Skeletal muscle tissue (tissue), 4 donors: Measurements from ENCODE around the gene HADHB. TPM values are rescaled to one million over a fixed set of nuclear protein-coding genes. Genes with fewer than 3 reads are reported as not detected.

ENCODE experiments used
- H3K27ac ChIP-seq: one replicate; pipeline ENCODE4 v1.7.0; 2013; ENCODE audit warnings: mild to moderate bottlenecking, low read depth, low read length, inconsistent platforms
- H3K27me3 ChIP-seq, 3 donors: one replicate each; pipeline ENCODE4 v1.7.0; 2013; ENCODE audit warnings: low read length in 3 of 3; ENCODE audit not compliant: control insufficient read depth in 3 of 3, insufficient read depth in 3 of 3
- H3K36me3 ChIP-seq, 3 donors: one replicate each; pipeline ENCODE4 v1.7.0; 2013; ENCODE audit warnings: low read length in 3 of 3; ENCODE audit not compliant: control insufficient read depth in 3 of 3, insufficient read depth in 3 of 3
- H3K4me1 ChIP-seq, 3 donors: one replicate each; pipeline ENCODE4 v1.7.0; 2013; ENCODE audit warnings: low read length in 3 of 3, mild to moderate bottlenecking in 3 of 3; ENCODE audit not compliant: control insufficient read depth in 3 of 3, insufficient read depth in 3 of 3
- H3K4me3 ChIP-seq, 3 donors: one replicate each; pipeline ENCODE4 v1.7.0; 2013; ENCODE audit warnings: low read length in 3 of 3
- H3K9ac ChIP-seq, 3 donors: one replicate each; pipeline ENCODE4 v1.7.0; 2013; ENCODE audit warnings: low read length in 3 of 3, mild to moderate bottlenecking in 3 of 3, moderate library complexity in 2 of 3, low read depth in 1 of 3
- H3K9me3 ChIP-seq, 3 donors: one replicate each; pipeline ENCODE4 v1.7.0; 2013; ENCODE audit warnings: low read length in 3 of 3; ENCODE audit not compliant: control insufficient read depth in 3 of 3
- total RNA-seq: library from RNA; depleted of rRNA; stranded (reverse); fragments of >200 nt; gene quantifications from one replicate; pipeline ENCODE4 v1.2.3, GENCODE V29; 2014
- donor health status: Osteomylitis.

The HADHB gene
- 118 TPM for total RNA-seq

- Histone ChIP-seq H3K36me3 (peaks cover 0 to 3% (median 0%) of the 10 kb centered on the region in 3 donors), H3K9ac (peak within 1 kb of the TSS; percentile 94 to 96 (median 96)), H3K27ac (peak within 1 kb of the TSS; percentile 98), H3K4me3 (peak within 1 kb of the TSS; percentile 97 to 98 (median 98)), H3K27me3 (no peaks in the 10 kb centered on the region), H3K9me3 (no peaks in the 10 kb centered on the region), H3K4me1 (peaks cover 27 to 50% (median 42%) of the 10 kb centered on the region in 3 donors)
Observed at GRCh38 chr2:26244309-26245230, at the start of gene HADHB, which contains the start of gene HADHA. Gene HADHB (plus strand): TSS chr2:26244939. CDS start chr2:26254255, 9,316 bp downstream. Gene HADHA (minus strand): TSS chr2:26244632. CDS start chr2:26244596, 36 bp downstream.

- H3K27ac ChIP-seq, result no peak overlapping the region
- H3K27me3 ChIP-seq, result no peaks in the 10 kb centered on the region
- no peak overlapping the region for H3K4me3 ChIP-seq
- H3K9me3 ChIP-seq, result no peaks in the 10 kb centered on the region
- H3K9ac ChIP-seq, result no peak overlapping the region
- peaks cover 0 to 12% (median 3%) of the 10 kb centered on the region in 3 donors for H3K4me1 ChIP-seq
- peaks cover 68 to 87% (median 84%) of the 10 kb centered on the region in 3 donors for H3K36me3 ChIP-seq
Observed at GRCh38 chr2:26195040-26195984, 49.4 kb upstream of the HADHB start.

GRCh38 chr2:26196683-26197418 is 47.9 kb upstream of the HADHB start:
- Histone ChIP-seq H3K9ac (no peak overlapping the region), H3K36me3 (peaks cover 57 to 82% (median 80%) of the 10 kb centered on the region in 3 donors), H3K9me3 (no peaks in the 10 kb centered on the region), H3K27me3 (no peaks in the 10 kb centered on the region), H3K27ac (no peak overlapping the region), H3K4me3 (no peak overlapping the region), H3K4me1 (peaks cover 0 to 12% (median 3%) of the 10 kb centered on the region in 3 donors)

- no peak overlapping the region for H3K4me3 ChIP-seq
- H3K36me3 ChIP-seq, result peaks cover 57 to 85% (median 81%) of the 10 kb centered on the region in 3 donors
- no peak overlapping the region for H3K9ac ChIP-seq
- H3K27ac ChIP-seq, result no peak overlapping the region
- H3K27me3 ChIP-seq, result no peaks in the 10 kb centered on the region
- no peaks in the 10 kb centered on the region for H3K9me3 ChIP-seq
- peaks cover 0 to 12% (median 3%) of the 10 kb centered on the region in 3 donors for H3K4me1 ChIP-seq
Observed at GRCh38 chr2:26197516-26197915, 47.2 kb upstream of the HADHB start.

- no peaks in the 10 kb centered on the region for H3K9me3 ChIP-seq
Observed at GRCh38 chr2:26202981-26203490, 41.7 kb upstream of the HADHB start.

GRCh38 chr2:26203906-26204305 is 40.8 kb upstream of the HADHB start:
- Histone ChIP-seq H3K9ac (no peak overlapping the region), H3K4me3 (no peak overlapping the region), H3K4me1 (no peaks in the 10 kb centered on the region), H3K27me3 (no peaks in the 10 kb centered on the region), H3K36me3 (peaks cover 47 to 78% (median 67%) of the 10 kb centered on the region in 3 donors), H3K9me3 (no peaks in the 10 kb centered on the region), H3K27ac (no peak overlapping the region)

More at GRCh38 chr2:26202981-26203490, 41.7 kb upstream of the HADHB start:
- Histone ChIP-seq H3K4me3 (no peak overlapping the region), H3K27me3 (no peaks in the 10 kb centered on the region), H3K27ac (no peak overlapping the region), H3K9ac (no peak overlapping the region), H3K36me3 (peaks cover 44 to 78% (median 68%) of the 10 kb centered on the region in 3 donors), H3K4me1 (no peaks in the 10 kb centered on the region)

- no peak overlapping the region for H3K9ac ChIP-seq
- no peak overlapping the region for H3K4me3 ChIP-seq
- H3K36me3 ChIP-seq, result peaks cover 51 to 80% (median 76%) of the 10 kb centered on the region in 3 donors
- no peaks in the 10 kb centered on the region for H3K9me3 ChIP-seq
- H3K27me3 ChIP-seq, result no peaks in the 10 kb centered on the region
- H3K27ac ChIP-seq, result no peak overlapping the region
- no peaks in the 10 kb centered on the region for H3K4me1 ChIP-seq
Observed at GRCh38 chr2:26212011-26212410, 32.7 kb upstream of the HADHB start.

- peaks cover 42 to 60% (median 55%) of the 10 kb centered on the region in 3 donors for H3K36me3 ChIP-seq
- no peak overlapping the region for H3K27ac ChIP-seq
Observed at GRCh38 chr2:26214759-26215158, 30.0 kb upstream of the HADHB start.

GRCh38 chr2:26215833-26216232 is 28.9 kb upstream of the HADHB start:
- Histone ChIP-seq H3K4me1 (no peaks in the 10 kb centered on the region), H3K9ac (no peak overlapping the region), H3K36me3 (peaks cover 42 to 55% (median 46%) of the 10 kb centered on the region in 3 donors), H3K9me3 (no peaks in the 10 kb centered on the region), H3K27ac (no peak overlapping the region), H3K27me3 (no peaks in the 10 kb centered on the region), H3K4me3 (no peak overlapping the region)

More at GRCh38 chr2:26214759-26215158, 30.0 kb upstream of the HADHB start:
- H3K9ac ChIP-seq, result no peak overlapping the region
- no peaks in the 10 kb centered on the region for H3K27me3 ChIP-seq
- H3K9me3 ChIP-seq, result no peaks in the 10 kb centered on the region
- no peaks in the 10 kb centered on the region for H3K4me1 ChIP-seq
- no peak overlapping the region for H3K4me3 ChIP-seq
